KMS-11 (cell line): Measurements from ENCODE around the gene GRAP2.

Source experiments
- H2AFZ ChIP-seq: fragments of 200-600 bp; sonication (generic); 2 replicates; pipeline ENCODE4 v1.6.1; 2016; ENCODE audit warnings: antibody characterized with exemption, mixed run types, low read depth
- H3K27ac ChIP-seq: fragments of 200-600 bp; sonication (generic); 2 replicates; pipeline ENCODE4 v1.6.1; 2016; ENCODE audit warnings: mild to moderate bottlenecking, mixed run types
- H3K27me3 ChIP-seq: fragments of 200-600 bp; sonication (generic); 2 replicates; pipeline ENCODE4 v1.6.1; 2017; ENCODE audit warnings: mild to moderate bottlenecking, low read depth, mixed run types, moderate library complexity; ENCODE audit not compliant: insufficient read depth
- H3K36me3 ChIP-seq: fragments of 200-600 bp; sonication (generic); 2 replicates; pipeline ENCODE4 v1.6.1; 2017; ENCODE audit warnings: mild to moderate bottlenecking, mixed run types; ENCODE audit not compliant: insufficient read depth
- H3K4me1 ChIP-seq: fragments of 200-600 bp; sonication (generic); 2 replicates; pipeline ENCODE4 v1.6.1; 2016; ENCODE audit warnings: mild to moderate bottlenecking, low read depth, mixed run types; ENCODE audit not compliant: poor library complexity, severe bottlenecking
- H3K4me2 ChIP-seq: fragments of 200-600 bp; sonication (generic); 2 replicates; pipeline ENCODE4 v1.7.0; 2016; ENCODE audit warnings: mild to moderate bottlenecking, mixed run types
- H3K4me3 ChIP-seq: fragments of 200-600 bp; sonication (generic); IDR thresholded peaks from 2 replicates; pipeline ENCODE4 v1.6.1; 2017; ENCODE audit warnings: low read depth, low read length, mixed read lengths; ENCODE audit not compliant: insufficient read depth
- H3K79me2 ChIP-seq: fragments of 200-600 bp; sonication (generic); 2 replicates; pipeline ENCODE4 v1.6.1; 2016; ENCODE audit warnings: low read depth, mixed run types; ENCODE audit not compliant: insufficient read depth
- H3K9ac ChIP-seq: fragments of 200-600 bp; sonication (generic); 2 replicates; pipeline ENCODE4 v1.6.1; 2016; ENCODE audit warnings: mild to moderate bottlenecking, mixed run types
- H4K20me1 ChIP-seq: fragments of 200-600 bp; sonication (generic); 2 replicates; pipeline ENCODE4 v1.6.1; 2016; ENCODE audit warnings: mild to moderate bottlenecking, mixed run types; ENCODE audit not compliant: insufficient read depth
- CTCF ChIP-seq: fragments of 200-600 bp; sonication (generic); conservative IDR thresholded peaks from 2 replicates; pipeline ENCODE4 v1.6.1; 2017; ENCODE audit warnings: low read depth, mild to moderate bottlenecking, antibody characterized with exemption, low read length, moderate library complexity, mixed read lengths

The GRAP2 gene

GRCh38 chr22:39999144-39999757 lies 98.4 kb downstream of the GRAP2 start:
- no peak overlapping the region for H3K9ac ChIP-seq
- peaks cover 3% of the 10 kb centered on the region; the same call in 1 of the 2 replicates for H3K27me3 ChIP-seq
- H2AFZ ChIP-seq = no peak overlapping the region
- no peaks in the 10 kb centered on the region for H3K4me1 ChIP-seq
- no peak overlapping the region for H3K4me3 ChIP-seq
- H3K27ac ChIP-seq = no peak overlapping the region
- no peaks in the 10 kb centered on the region for H3K79me2 ChIP-seq
- TF ChIP-seq CTCF = no peak
- no peak overlapping the region for H3K4me2 ChIP-seq
- no peaks in the 10 kb centered on the region for H3K36me3 ChIP-seq
- no peaks in the 10 kb centered on the region for H4K20me1 ChIP-seq

- H3K4me1 ChIP-seq = no peaks in the 10 kb centered on the region
- no peak overlapping the region for H3K27ac ChIP-seq
- no peak for TF ChIP-seq CTCF
Observed at GRCh38 chr22:40000171-40000570, 99.3 kb downstream of the GRAP2 start.

GRCh38 chr22:40001106-40001505 lies 100.2 kb downstream of the GRAP2 start:
- H3K79me2 ChIP-seq = no peaks in the 10 kb centered on the region
- no peak overlapping the region for H3K4me3 ChIP-seq
- no peak overlapping the region for H3K27ac ChIP-seq
- no peaks in the 10 kb centered on the region for H3K4me1 ChIP-seq
- H3K9ac ChIP-seq = no peak overlapping the region
- H4K20me1 ChIP-seq = no peaks in the 10 kb centered on the region
- no peak overlapping the region for H2AFZ ChIP-seq
- no peaks in the 10 kb centered on the region for H3K36me3 ChIP-seq
- H3K4me2 ChIP-seq = no peak overlapping the region
- peaks cover 10% of the 10 kb centered on the region; the same call in 1 of the 2 replicates for H3K27me3 ChIP-seq
- no peak for TF ChIP-seq CTCF

More at GRCh38 chr22:40000171-40000570, 99.3 kb downstream of the GRAP2 start:
- Histone ChIP-seq H2AFZ (no peak overlapping the region), H3K4me2 (no peak overlapping the region), H3K36me3 (no peaks in the 10 kb centered on the region), H3K9ac (no peak overlapping the region), H3K79me2 (no peaks in the 10 kb centered on the region), H3K27me3 (peaks cover 6% of the 10 kb centered on the region; the same call in 1 of the 2 replicates), H4K20me1 (no peaks in the 10 kb centered on the region), H3K4me3 (no peak overlapping the region)

- Histone ChIP-seq H3K4me2 (no peak overlapping the region), H3K27me3 (peaks cover 14% of the 10 kb centered on the region; the same call in 1 of the 2 replicates)
Observed at GRCh38 chr22:40001800-40002577, 101.1 kb downstream of the GRAP2 start.

More at GRCh38 chr22:40001800-40002577, 101.1 kb downstream of the GRAP2 start:
- Histone ChIP-seq H3K27ac (no peak overlapping the region), H3K79me2 (no peaks in the 10 kb centered on the region), H3K4me1 (no peaks in the 10 kb centered on the region), H3K4me3 (no peak overlapping the region), H2AFZ (no peak overlapping the region), H3K36me3 (no peaks in the 10 kb centered on the region), H3K9ac (no peak overlapping the region), H4K20me1 (no peaks in the 10 kb centered on the region)
- no peak for TF ChIP-seq CTCF
